CD4-positive, alpha-beta T cell (primary cell): ENCODE results near the gene SAP30L. TPM values are rescaled to one million over a fixed set of nuclear protein-coding genes. Genes with fewer than 3 reads are reported as not detected.

Experiments used
- ATAC-seq: fragments of 200-7000 bp; cut with Tn5 transposase; one replicate; pipeline ENCODE4 v1.10.0; 2022; ENCODE audit warnings: mild to moderate bottlenecking; ENCODE audit not compliant: poor library complexity
- CTCF ChIA-PET: fragments of 350-600 bp; sonication (Branson Sonifier 250); formaldehyde crosslinking; loops from one replicate; lab custom pipeline; 2021; ENCODE audit warnings: antibody characterized with exemption, inconsistent platforms; lab: Charles Lee
- POLR2A ChIA-PET: fragments of 350-600 bp; sonication (Branson Sonifier 250); formaldehyde crosslinking; loops from one replicate; lab custom pipeline; 2021; ENCODE audit warnings: antibody characterized with exemption, inconsistent platforms; lab: Charles Lee
- DNase-seq, 14 experiments: peaks; one replicate each; pipeline ENCODE4 v3.0.0-alpha.2; 2013 to 2020; ENCODE audit warnings: mixed read lengths in 2 of 14
- H3K27ac ChIP-seq, 2 donors: one replicate each; pipeline versions ENCODE4 v1.5.1 to v1.7.0; 2013; ENCODE audit warnings: low read length in 2 of 2, low read depth in 1 of 2, mild to moderate bottlenecking in 1 of 2
- H3K27me3 ChIP-seq, 2 experiments: 1 replicate in 1 of 2; 2 replicates in 1 of 2; pipeline versions ENCODE4 v1.6.1 to v1.7.0; 2013; ENCODE audit warnings: low read length in 2 of 2, control low read depth in 1 of 2, mild to moderate bottlenecking in 1 of 2, moderate library complexity in 1 of 2; ENCODE audit not compliant: insufficient read depth in 2 of 2, control insufficient read depth in 1 of 2
- H3K36me3 ChIP-seq: one replicate; pipeline ENCODE4 v1.6.1; 2013; ENCODE audit warnings: low read length, control low read depth; ENCODE audit not compliant: insufficient read depth
- H3K4me1 ChIP-seq: one replicate; pipeline ENCODE4 v1.6.1; 2013; ENCODE audit warnings: low read length, control low read depth; ENCODE audit not compliant: insufficient read depth
- H3K4me3 ChIP-seq: one replicate; pipeline ENCODE4 v1.5.1; 2013; ENCODE audit warnings: mild to moderate bottlenecking, low read length, moderate library complexity
- H3K9me3 ChIP-seq, 2 experiments: 1 replicate in 1 of 2; 2 replicates in 1 of 2; pipeline versions ENCODE4 v1.6.1 to v1.7.0; 2013; ENCODE audit warnings: low read length in 2 of 2, mild to moderate bottlenecking in 2 of 2, control low read depth in 1 of 2, moderate library complexity in 1 of 2; ENCODE audit not compliant: control insufficient read depth in 1 of 2, insufficient read depth in 1 of 2
- H3K27ac Mint-ChIP-seq: one replicate; pipeline ENCODE4 v1.8.0; 2020; ENCODE audit warnings: mixed read lengths
- H3K27me3 Mint-ChIP-seq: one replicate; pipeline ENCODE4 v1.8.0; 2021; ENCODE audit warnings: mixed read lengths
- H3K36me3 Mint-ChIP-seq: one replicate; pipeline ENCODE4 v1.8.0; 2021; ENCODE audit warnings: low read depth, mixed read lengths
- H3K4me1 Mint-ChIP-seq: one replicate; pipeline ENCODE4 v1.8.0; 2021; ENCODE audit warnings: low read depth, mixed read lengths
- H3K4me3 Mint-ChIP-seq: one replicate; pipeline ENCODE4 v1.8.0; 2020; ENCODE audit warnings: mild to moderate bottlenecking, mixed read lengths
- H3K9me3 Mint-ChIP-seq: one replicate; pipeline ENCODE4 v1.8.0; 2020; ENCODE audit warnings: mixed read lengths
- CTCF ChIP-seq: fragments of 200-600 bp; IDR thresholded peaks from one replicate; pipeline ENCODE4 v1.8.0; 2022; ENCODE audit warnings: antibody characterized with exemption, mild to moderate bottlenecking
- intact Hi-C, 2 experiments: fragments of 100-400 bp; cut with DNase I in 1 of 2; cut with micrococcal nuclease in 1 of 2; formaldehyde crosslinking; loops; one replicate each; pipeline versions ENCODE4 v1.15.1 to v1.9.0; 2023 to 2025; cut with DNase I, micrococcal nuclease
- total RNA-seq, 174 experiments: library from RNA in 2 of 174; stranded (reverse) in 2 of 174; gene quantifications; one replicate each; pipeline ENCODE4 v1.2.3 and lab custom pipeline; 2021 to 2026

SAP30L gene
- total RNA-seq, 2 experiments from 2014 or later = 32.2 to 33.6 TPM

- no peak overlapping the region for H3K27ac Mint-ChIP-seq
- TF ChIP-seq CTCF = no peak
- Histone ChIP-seq H3K27me3 (peaks cover 0 to 8% of the 10 kb centered on the region in 2 experiments), H3K36me3 (no peaks in the 10 kb centered on the region), H3K4me3 (no peak overlapping the region), H3K4me1 (no peaks in the 10 kb centered on the region), H3K27ac (no peak overlapping the region), H3K9me3 (no peaks in the 10 kb centered on the region)
- CTCF ChIA-PET = no interaction called here
- DNase-seq = no peak
- H3K27me3 Mint-ChIP-seq = peaks cover 37% of the 10 kb centered on the region
- no peaks in the 10 kb centered on the region for H3K36me3 Mint-ChIP-seq
- H3K9me3 Mint-ChIP-seq = no peaks in the 10 kb centered on the region
- intact Hi-C loops = no loop called here
- no peaks in the 10 kb centered on the region for H3K4me1 Mint-ChIP-seq
- no peak overlapping the region for H3K4me3 Mint-ChIP-seq
- POLR2A ChIA-PET = no interaction called here
- ATAC-seq = no peak
These were observed 57.9 kb downstream of the SAP30L start for GRCh38 chr5:154503698-154504039.

- ATAC-seq (no peak), DNase-seq (peak in 1 of 14 experiments; percentile 7)
- no peaks in the 10 kb centered on the region for H3K36me3 ChIP-seq
- Mint-ChIP-seq H3K27ac (no peak overlapping the region), H3K9me3 (no peaks in the 10 kb centered on the region), H3K36me3 (no peaks in the 10 kb centered on the region), H3K27me3 (peaks cover 26% of the 10 kb centered on the region), H3K4me3 (no peak overlapping the region), H3K4me1 (no peaks in the 10 kb centered on the region)
- TF ChIP-seq CTCF = no peak
- intact Hi-C loops = no loop called here
- POLR2A ChIA-PET = no interaction called here
- no peaks in the 10 kb centered on the region for H3K4me1 ChIP-seq
- peaks cover 0 to 8% of the 10 kb centered on the region in 2 experiments for H3K27me3 ChIP-seq
- CTCF ChIA-PET = no interaction called here
- no peaks in the 10 kb centered on the region for H3K9me3 ChIP-seq
- no peak overlapping the region for H3K4me3 ChIP-seq
- H3K27ac ChIP-seq = no peak overlapping the region
These were observed 59.8 kb downstream of the SAP30L start for GRCh38 chr5:154505567-154505966.

GRCh38 chr5:154506049-154506715 is 60.4 kb downstream of the SAP30L start:
- Mint-ChIP-seq H3K36me3 (no peaks in the 10 kb centered on the region), H3K27ac (no peak overlapping the region), H3K4me1 (no peaks in the 10 kb centered on the region), H3K4me3 (no peak overlapping the region), H3K9me3 (no peaks in the 10 kb centered on the region), H3K27me3 (peaks cover 24% of the 10 kb centered on the region)
- ChIA-PET POLR2A (no interaction called here), CTCF (no interaction called here)
- TF ChIP-seq CTCF = no peak
- DNase-seq = no peak
- H3K36me3 ChIP-seq = no peaks in the 10 kb centered on the region
- H3K4me3 ChIP-seq = no peak overlapping the region
- peaks cover 0 to 8% of the 10 kb centered on the region in 2 experiments for H3K27me3 ChIP-seq
- no peak overlapping the region for H3K27ac ChIP-seq
- no peak for ATAC-seq
- H3K4me1 ChIP-seq = no peaks in the 10 kb centered on the region
- intact Hi-C loops = no loop called here
- H3K9me3 ChIP-seq = no peaks in the 10 kb centered on the region
